Measurements from ENCODE around the gene NOTCH4.

Gene NOTCH4

DNA sequence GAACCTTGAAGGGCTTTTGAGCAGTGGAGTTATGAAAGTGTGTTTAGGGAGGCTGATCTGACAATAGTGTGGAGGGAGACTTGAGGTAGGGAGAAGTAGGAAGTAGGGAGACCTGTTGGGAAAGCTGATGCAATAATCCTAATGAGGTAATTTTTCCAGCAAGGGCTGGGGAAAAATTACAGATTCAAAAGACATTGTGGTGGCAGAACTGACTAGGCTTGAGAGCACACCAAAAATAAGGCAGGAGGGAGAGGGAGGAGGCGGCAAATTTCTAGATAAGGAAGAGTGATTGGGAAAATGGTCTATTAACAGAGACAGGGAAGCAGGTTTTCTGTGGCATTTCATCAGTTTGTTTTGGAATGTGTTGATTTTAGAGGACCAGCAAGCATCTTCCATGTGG lies 77.6 kb downstream of the NOTCH4 start:
- H3K27ac ChIP-seq (ENCODE audit: low read depth in 2 of 2, low read length in 2 of 2) = no peak overlapping the region
- no peaks in the 10 kb centered on the region for H3K36me3 ChIP-seq (ENCODE audit: control insufficient read depth in 2 of 2, insufficient read depth in 2 of 2, low read length in 2 of 2)
- H3K4me3 ChIP-seq (ENCODE audit: low read length in 2 of 2) = no peak overlapping the region
- H3K9me3 ChIP-seq (ENCODE audit: control insufficient read depth in 2 of 2, low read length in 2 of 2) = no peaks in the 10 kb centered on the region
- H3K4me1 ChIP-seq (ENCODE audit: control insufficient read depth in 2 of 2, insufficient read depth in 2 of 2, low read length in 2 of 2) = peaks cover 3 to 4% of the 10 kb centered on the region in 2 donors
- no peaks in the 10 kb centered on the region for H3K27me3 ChIP-seq (ENCODE audit: control insufficient read depth in 2 of 2, insufficient read depth in 2 of 2, low read length in 2 of 2)
- no peak overlapping the region for H3K9ac ChIP-seq (ENCODE audit: low read depth in 1 of 2, low read length in 2 of 2)

All from mucosa of rectum (tissue), 2 donors.